ENCODE measurements around the gene ALG12.
A peak's percentile ranks its signal among the peaks of the same experiment; 100 is the strongest.
"Not testable (repeated sequence)": the region's sequence is repeated elsewhere in the genome, so short reads cannot be mapped to it uniquely, and the experiment has no call there.

Gene ALG12

DNA sequence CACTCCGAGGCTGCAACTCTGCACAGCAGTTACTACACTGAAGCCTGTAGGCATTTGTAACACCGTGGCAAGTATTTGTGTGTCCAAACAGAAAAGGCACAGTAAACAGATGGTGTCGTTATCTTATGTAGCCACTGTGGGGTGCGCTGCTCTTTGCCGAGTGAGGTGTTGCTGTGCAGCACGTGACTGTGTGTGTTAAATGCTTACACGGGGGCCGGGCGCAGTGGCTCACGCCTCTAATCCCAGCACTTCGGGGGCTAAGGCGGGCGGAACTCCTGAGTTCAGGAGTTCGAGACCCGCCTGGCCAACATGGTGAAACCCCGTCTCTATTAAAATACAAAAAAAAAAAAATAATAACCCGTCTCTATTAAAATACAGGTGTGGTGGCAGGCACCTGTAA is 53.1 kb downstream of the ALG12 start:
- no peak for TF ChIP-seq POLR2AphosphoS5 (IDR thresholded peaks at IDR 0.05; ENCODE audit: low read depth, low read length)
- FAIRE-seq, result no peak

DNA sequence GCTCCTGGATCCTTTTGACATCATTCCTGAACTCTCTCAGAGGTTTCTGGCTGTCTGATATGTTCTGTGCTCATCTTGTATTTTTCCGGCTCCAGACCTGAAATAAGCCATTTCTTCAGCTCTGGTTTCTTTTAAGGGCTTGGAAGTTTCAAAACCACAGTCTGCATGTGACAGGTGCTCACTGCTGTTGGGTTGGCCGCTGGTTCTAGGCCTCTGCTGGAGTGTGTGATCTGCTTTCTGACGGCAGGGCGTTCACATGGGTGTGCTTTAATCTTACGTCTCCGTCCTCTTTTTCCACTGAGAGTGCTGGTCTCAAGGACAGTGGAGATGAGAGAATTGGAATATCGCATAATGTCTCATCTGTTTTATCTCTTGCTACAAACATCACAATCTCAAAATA is 54.3 kb downstream of the ALG12 start:
- no peak for DNase-seq (ENCODE audit: insufficient read length)
- TF ChIP-seq POLR2A (IDR thresholded peaks at IDR 0.05; ENCODE audit: low read depth, low read length) (no peak), TAF1 (IDR thresholded peaks at IDR 0.05; ENCODE audit: borderline replicate concordance, low read depth, low read length) (no peak), POLR2AphosphoS5 (IDR thresholded peaks at IDR 0.05; ENCODE audit: low read depth, low read length) (no peak)
- FAIRE-seq, result no peak

More for the DNA sequence above, 53.1 kb downstream of the ALG12 start:
- DNase-seq (ENCODE audit: insufficient read length), result no peak

DNA sequence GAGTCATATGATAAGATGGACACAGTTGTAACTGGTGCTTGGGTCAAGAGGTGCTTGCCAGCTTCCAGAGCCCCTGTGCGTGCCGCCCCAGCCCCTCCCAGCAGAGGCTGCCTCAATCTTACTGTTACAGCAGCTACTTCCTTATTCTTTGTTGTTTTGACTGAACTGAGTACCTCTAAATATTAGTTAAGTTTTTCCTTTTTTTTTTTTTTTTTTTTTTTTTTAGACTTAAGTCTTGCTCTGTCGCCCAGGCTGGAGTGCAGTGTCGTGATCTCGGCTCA is 55.8 kb downstream of the ALG12 start:
- FAIRE-seq (no peak), DNase-seq (ENCODE audit: insufficient read length) (no peak)
- TF ChIP-seq POLR2A (IDR thresholded peaks at IDR 0.05; ENCODE audit: low read depth, low read length) (no peak), POLR2AphosphoS5 (IDR thresholded peaks at IDR 0.05; ENCODE audit: low read depth, low read length) (no peak), TAF1 (IDR thresholded peaks at IDR 0.05; ENCODE audit: borderline replicate concordance, low read depth, low read length) (no peak)

- no peak for DNase-seq (ENCODE audit: insufficient read length)
- FAIRE-seq, result no peak
- TF ChIP-seq POLR2AphosphoS5 (IDR thresholded peaks at IDR 0.05; ENCODE audit: low read depth, low read length) (no peak), TAF1 (IDR thresholded peaks at IDR 0.05; ENCODE audit: borderline replicate concordance, low read depth, low read length) (no peak), POLR2A (IDR thresholded peaks at IDR 0.05; ENCODE audit: low read depth, low read length) (no peak)
Measured at GRCh38 chr22:49861642-49862495, 56.4 kb downstream of the ALG12 start.

GRCh38 chr22:49858827-49859226 is 59.4 kb downstream of the ALG12 start:
- DNase-seq (ENCODE audit: insufficient read length) (no peak), FAIRE-seq (no peak)
- TF ChIP-seq POLR2A (IDR thresholded peaks at IDR 0.05; ENCODE audit: low read depth, low read length), result no peak
- TF ChIP-seq POLR2AphosphoS5 (IDR thresholded peaks at IDR 0.05; ENCODE audit: low read depth, low read length), result no peak
- TF ChIP-seq TAF1 (IDR thresholded peaks at IDR 0.05; ENCODE audit: borderline replicate concordance, low read depth, low read length), result no peak

DNA sequence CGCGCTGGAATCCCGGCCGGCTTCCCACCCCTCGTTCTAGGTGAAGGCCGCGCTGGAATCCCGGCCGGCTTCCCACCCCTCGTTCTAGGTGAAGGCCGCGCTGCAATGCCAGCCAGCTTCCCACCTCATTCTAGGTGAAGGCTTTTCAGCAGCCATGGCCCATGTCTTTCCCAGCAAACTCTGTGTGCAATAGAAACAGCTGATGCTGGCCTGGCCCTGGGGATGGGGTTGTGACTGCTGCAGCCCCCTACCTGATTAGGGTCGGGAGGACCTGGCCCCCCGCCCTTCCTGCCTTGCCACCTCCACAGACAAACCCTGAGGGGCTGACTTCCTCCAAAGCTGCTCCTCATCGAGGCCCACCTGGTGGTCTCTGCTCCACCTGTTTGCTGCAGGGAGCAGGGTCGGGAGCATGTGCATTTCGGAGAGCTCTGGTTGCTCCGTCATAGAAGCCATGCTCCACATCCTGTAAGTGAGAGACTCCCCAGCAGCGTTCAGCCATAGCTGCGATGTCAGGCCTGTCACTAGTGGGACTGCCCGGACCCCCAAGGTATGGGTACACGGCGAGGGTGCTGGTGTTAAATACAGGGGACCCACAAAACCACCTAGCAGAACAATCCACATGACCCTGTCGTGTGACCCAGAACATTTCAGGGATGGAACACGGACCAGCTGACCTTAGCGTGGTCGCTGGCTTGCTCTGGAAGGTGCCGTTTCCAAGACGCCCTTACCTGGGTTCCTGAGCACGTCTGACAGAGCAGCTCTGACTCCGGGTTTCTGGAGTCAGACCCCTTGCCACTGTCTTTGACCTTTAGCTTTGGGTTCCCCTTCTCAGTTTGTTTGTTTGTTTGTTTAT is 61.2 kb downstream of the ALG12 start:
- no peak for FAIRE-seq
- TF ChIP-seq POLR2A (IDR thresholded peaks at IDR 0.05; ENCODE audit: low read depth, low read length) (no peak), TAF1 (IDR thresholded peaks at IDR 0.05; ENCODE audit: borderline replicate concordance, low read depth, low read length) (no peak), POLR2AphosphoS5 (IDR thresholded peaks at IDR 0.05; ENCODE audit: low read depth, low read length) (no peak)
- DNase-seq (ENCODE audit: insufficient read length), result no peak

DNA sequence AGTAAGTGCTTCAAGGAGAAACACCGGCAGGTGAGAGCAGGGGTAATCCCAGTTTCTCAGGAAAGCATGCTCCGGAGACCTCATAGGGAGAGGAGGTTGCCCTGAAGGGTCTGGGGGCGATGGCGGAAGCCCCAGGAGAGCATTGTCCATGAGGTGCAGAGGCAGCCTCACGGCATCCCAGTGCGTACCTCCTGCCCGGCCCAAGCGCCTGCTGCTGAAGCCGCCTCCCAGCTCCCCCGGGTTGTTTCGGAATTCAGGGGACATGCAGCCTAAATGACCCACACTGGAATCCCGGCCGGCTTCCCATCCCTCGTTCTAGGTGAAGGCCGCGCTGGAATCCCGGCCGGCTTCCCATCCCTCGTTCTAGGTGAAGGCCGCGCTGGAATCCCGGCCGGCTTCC is 61.9 kb downstream of the ALG12 start:
- DNase-seq (ENCODE audit: insufficient read length) (no peak), FAIRE-seq (no peak)
- TF ChIP-seq POLR2AphosphoS5 (IDR thresholded peaks at IDR 0.05; ENCODE audit: low read depth, low read length), result no peak
- TF ChIP-seq POLR2A (IDR thresholded peaks at IDR 0.05; ENCODE audit: low read depth, low read length), result no peak
- TF ChIP-seq TAF1 (IDR thresholded peaks at IDR 0.05; ENCODE audit: borderline replicate concordance, low read depth, low read length), result no peak

DNA sequence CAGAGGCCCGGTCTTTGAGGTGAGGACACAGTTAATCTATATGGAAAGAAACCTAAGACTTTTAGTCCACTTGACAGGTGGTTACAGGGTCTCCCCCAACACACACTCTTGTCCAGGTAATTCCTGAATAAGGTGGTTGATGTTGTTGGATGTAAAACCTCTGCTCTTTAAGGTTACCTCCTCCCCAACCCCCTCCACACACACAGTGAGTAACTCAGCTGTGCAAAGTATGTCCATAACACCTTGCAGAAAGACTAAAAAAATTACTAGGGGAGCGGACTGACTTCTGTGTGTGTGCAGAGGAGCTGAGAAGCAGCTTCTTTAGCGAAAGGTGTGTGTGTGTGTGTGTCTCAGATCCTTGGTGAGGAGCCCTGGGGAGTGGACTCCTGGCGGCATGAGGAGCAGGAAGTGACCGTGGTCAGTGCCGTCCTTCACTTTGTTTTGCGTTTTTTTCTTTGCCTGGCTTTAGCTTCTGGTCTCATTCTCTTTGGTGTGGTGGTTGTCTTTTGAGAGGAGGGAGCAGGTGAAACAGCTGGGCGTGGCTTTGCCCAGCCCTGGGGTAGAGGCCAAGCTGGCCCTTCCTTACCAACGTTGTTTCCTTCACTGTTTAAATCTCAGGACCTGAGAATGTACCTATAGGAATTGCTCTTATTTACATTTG is 62.9 kb downstream of the ALG12 start:
- FAIRE-seq, result peak; percentile 48
- no peak for DNase-seq (ENCODE audit: insufficient read length)
- TF ChIP-seq POLR2A (IDR thresholded peaks at IDR 0.05; ENCODE audit: low read depth, low read length) (no peak), TAF1 (IDR thresholded peaks at IDR 0.05; ENCODE audit: borderline replicate concordance, low read depth, low read length) (no peak), POLR2AphosphoS5 (IDR thresholded peaks at IDR 0.05; ENCODE audit: low read depth, low read length) (no peak)

- TF ChIP-seq TAF1 (IDR thresholded peaks at IDR 0.05; ENCODE audit: borderline replicate concordance, low read depth, low read length) (no peak), POLR2A (IDR thresholded peaks at IDR 0.05; ENCODE audit: low read depth, low read length) (no peak), POLR2AphosphoS5 (IDR thresholded peaks at IDR 0.05; ENCODE audit: low read depth, low read length) (no peak)
- DNase-seq (ENCODE audit: insufficient read length), result no peak
- peak; percentile 77 for FAIRE-seq
Measured at GRCh38 chr22:49853981-49854831, 64.0 kb downstream of the ALG12 start.

DNA sequence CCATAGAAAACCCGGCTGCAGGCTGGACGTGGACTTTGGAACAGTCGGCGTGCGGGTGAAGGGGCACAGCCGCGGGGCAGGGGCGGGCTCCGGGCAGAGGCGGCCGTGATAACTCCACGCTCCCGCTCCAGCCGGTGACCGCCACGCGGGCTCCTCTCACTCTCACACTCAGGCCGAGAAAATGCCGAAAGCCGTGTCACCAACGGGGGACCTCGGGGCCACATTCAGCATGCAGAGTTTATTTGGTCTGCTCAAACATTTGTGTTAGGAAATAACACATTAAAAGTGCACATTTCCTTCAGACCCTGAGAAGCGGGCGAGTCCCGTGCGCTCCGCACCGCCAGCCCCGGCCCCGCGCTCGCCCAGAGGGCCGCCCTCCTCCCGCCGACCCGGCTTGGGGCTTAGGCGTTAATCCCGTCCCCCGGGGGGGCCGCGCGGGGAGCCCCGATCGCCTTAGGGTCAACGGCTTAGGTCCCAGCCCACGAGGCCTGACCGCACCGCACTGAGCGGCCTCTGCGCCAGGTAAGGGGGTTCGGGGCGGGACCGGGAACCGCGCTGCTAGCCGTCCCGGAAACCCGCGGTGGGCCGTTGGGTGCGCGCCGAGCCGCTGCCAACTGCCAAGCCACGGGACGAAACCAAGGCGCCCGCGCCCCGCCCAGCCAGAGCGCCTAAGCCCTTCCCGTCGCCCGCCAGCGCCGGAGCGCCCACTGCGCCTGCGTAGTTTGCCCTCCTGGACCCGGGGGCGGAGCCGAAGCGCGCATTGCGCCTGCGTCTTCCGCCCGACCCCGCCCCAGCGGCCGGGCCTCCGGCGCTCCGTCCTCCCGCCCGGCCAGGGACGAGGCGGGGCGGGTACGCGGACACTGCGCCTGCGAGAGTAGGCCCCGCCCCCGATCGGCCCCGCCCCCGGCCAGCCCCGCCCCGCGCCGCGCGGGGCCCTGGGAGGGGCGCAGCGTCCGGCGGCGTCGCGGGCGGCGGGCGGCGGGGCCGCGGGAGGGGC is 65.0 kb downstream of the ALG12 start, which contains the start of gene ZBED4:
Gene ZBED4 (plus strand): TSS at position 947 of the 997 bp plus-strand sequence. CDS start 29,819 bp downstream, outside the sequence.
- FAIRE-seq, result peak; percentile 100
- TF ChIP-seq POLR2AphosphoS5 (IDR thresholded peaks at IDR 0.05; ENCODE audit: low read depth, low read length) (peak; percentile 66), POLR2A (IDR thresholded peaks at IDR 0.05; ENCODE audit: low read depth, low read length) (peak; percentile 73), TAF1 (IDR thresholded peaks at IDR 0.05; ENCODE audit: borderline replicate concordance, low read depth, low read length) (peak; percentile 36; the same call in 1 of the 2 replicates)
- DNase-seq (ENCODE audit: insufficient read length), result peak; percentile 90

- FAIRE-seq; DNase-seq (ENCODE audit: insufficient read length): not testable (repeated sequence)
Measured at GRCh38 chr22:49852568-49852897, 65.7 kb downstream of the ALG12 start.
